ENCODE data around the gene UBE2Q1. TPM values are rescaled to one million over a fixed set of nuclear protein-coding genes. Genes with fewer than 3 reads are reported as not detected.

Gene UBE2Q1
- total RNA-seq, 1 experiment from 2014 or later = 62.7 TPM

- TF ChIP-seq FOXP1 (CRISPR knock-in tag; IDR thresholded peaks at IDR 0.05; ENCODE audit: borderline replicate concordance) (no peak), JUN (CRISPR knock-in tag; IDR thresholded peaks at IDR 0.05) (no peak)
Measured at GRCh38 chr1:154584267-154584994, 26.0 kb upstream of the UBE2Q1 start (continued).

GRCh38 chr1:154583773-154584172, 25.3 kb upstream of the UBE2Q1 start:
- Mint-ChIP-seq H3K4me1 (no peaks in the 10 kb centered on the region), H3K27me3 (ENCODE audit: low read depth) (no peaks in the 10 kb centered on the region), H3K36me3 (peaks cover 83% of the 10 kb centered on the region), H3K9me3 (no peaks in the 10 kb centered on the region), H3K27ac (no peak overlapping the region), H3K4me3 (no peak overlapping the region)
- ATAC-seq (no peak), DNase-seq (ENCODE audit: low spot score) (no peak)
- TF ChIP-seq RELA (CRISPR knock-in tag; IDR thresholded peaks at IDR 0.05; ENCODE audit: borderline replicate concordance) (no peak), ARID4B (CRISPR knock-in tag; IDR thresholded peaks at IDR 0.05; ENCODE audit: borderline replicate concordance) (no peak)
- ChIA-PET POLR2A (no interaction called here), CTCF (no interaction called here)

GRCh38 chr1:154582885-154583284, 24.4 kb upstream of the UBE2Q1 start:
- Mint-ChIP-seq H3K36me3 (peaks cover 80% of the 10 kb centered on the region), H3K27ac (no peak overlapping the region), H3K27me3 (ENCODE audit: low read depth) (no peaks in the 10 kb centered on the region), H3K4me3 (no peak overlapping the region), H3K4me1 (no peaks in the 10 kb centered on the region), H3K9me3 (no peaks in the 10 kb centered on the region)
- ATAC-seq (no peak), DNase-seq (ENCODE audit: low spot score) (no peak)
- ChIA-PET CTCF (no interaction called here), POLR2A (no interaction called here)
- TF ChIP-seq JAZF1 (CRISPR knock-in tag; IDR thresholded peaks at IDR 0.05) = no peak
- no peak for TF ChIP-seq IRF1 (CRISPR knock-in tag; IDR thresholded peaks at IDR 0.05)
- no peak for TF ChIP-seq ZNF232 (CRISPR knock-in tag; IDR thresholded peaks at IDR 0.05)
- TF ChIP-seq TCF7 (CRISPR knock-in tag; IDR thresholded peaks at IDR 0.05; ENCODE audit: low read depth) = no peak
- TF ChIP-seq JUN (CRISPR knock-in tag; IDR thresholded peaks at IDR 0.05) = no peak
- TF ChIP-seq RELA (CRISPR knock-in tag; IDR thresholded peaks at IDR 0.05; ENCODE audit: borderline replicate concordance) = no peak
- TF ChIP-seq ERG (CRISPR knock-in tag; IDR thresholded peaks at IDR 0.05) = no peak
- TF ChIP-seq USF2 (CRISPR knock-in tag; IDR thresholded peaks at IDR 0.05) = no peak
- no peak for TF ChIP-seq ZNF425 (CRISPR knock-in tag; conservative IDR thresholded peaks at IDR 0.05)
- no peak for TF ChIP-seq OVOL2 (CRISPR knock-in tag; IDR thresholded peaks at IDR 0.05; ENCODE audit: borderline replicate concordance)
- no peak for TF ChIP-seq SOX15 (CRISPR knock-in tag; IDR thresholded peaks at IDR 0.05)
- TF ChIP-seq FOXJ3 (CRISPR knock-in tag; IDR thresholded peaks at IDR 0.05; ENCODE audit: borderline replicate concordance) = no peak
- TF ChIP-seq FOXP1 (CRISPR knock-in tag; IDR thresholded peaks at IDR 0.05; ENCODE audit: borderline replicate concordance) = no peak
- TF ChIP-seq ATF2 (CRISPR knock-in tag; IDR thresholded peaks at IDR 0.05; ENCODE audit: borderline replicate concordance, low read depth) = no peak
- no peak for TF ChIP-seq ZBTB21 (CRISPR knock-in tag; IDR thresholded peaks at IDR 0.05; ENCODE audit: borderline replicate concordance)

All from WTC11 (cell line).